HL-60 (cell line): Measurements from ENCODE around the gene CD276.

ENCODE experiments used
- DNase-seq, 2 experiments: peaks; one replicate each; pipeline ENCODE4 v3.0.0-alpha.2; 2010 to 2020; ENCODE audit warnings: low read depth in 1 of 2, low spot score in 1 of 2
- H3K27ac ChIP-seq: fragments of 250-450 bp; sonication (Bioruptor Pico); replicated peaks from 2 replicates; pipeline ENCODE4 v1.5.1; 2020; ENCODE audit warnings: mild to moderate bottlenecking, moderate library complexity
- H3K27me3 ChIP-seq: fragments of 250-450 bp; sonication (Bioruptor Pico); 2 replicates; pipeline ENCODE4 v1.5.1; 2021; ENCODE audit warnings: mild to moderate bottlenecking, moderate library complexity; ENCODE audit not compliant: insufficient read depth, poor library complexity, severe bottlenecking
- H3K4me3 ChIP-seq: replicated peaks from 2 replicates; pipeline ENCODE4 v1.5.1; 2011; ENCODE audit warnings: mild to moderate bottlenecking, control low read depth, low read length; ENCODE audit not compliant: insufficient read depth
- CTCF ChIP-seq: IDR thresholded peaks from one replicate; pipeline ENCODE4 v1.5.1; 2011; ENCODE audit warnings: low read length, control low read depth, inconsistent platforms; ENCODE audit not compliant: insufficient read depth
- GABPA ChIP-seq: IDR thresholded peaks from 2 replicates; pipeline ENCODE4 v1.6.1; 2012; ENCODE audit warnings: low read depth
- POLR2AphosphoS5 ChIP-seq: IDR thresholded peaks from 2 replicates; pipeline ENCODE4 v1.6.1; 2012; ENCODE audit warnings: low read depth
- REST ChIP-seq: IDR thresholded peaks from 2 replicates; pipeline ENCODE4 v1.6.1; 2012; ENCODE audit warnings: low read depth; ENCODE audit not compliant: insufficient replicate concordance
- SPI1 ChIP-seq: IDR thresholded peaks from 2 replicates; pipeline ENCODE4 v1.6.1; 2012; ENCODE audit warnings: low read depth, mild to moderate bottlenecking, borderline replicate concordance

CD276 gene

GRCh38 chr15:73658645-73659044, 25.5 kb upstream of the CD276 start:
- no peak overlapping the region for H3K4me3 ChIP-seq
- no peak for DNase-seq
- H3K27ac ChIP-seq, result no peak overlapping the region
- TF ChIP-seq POLR2AphosphoS5, result no peak
- no peak for TF ChIP-seq GABPA
- H3K27me3 ChIP-seq, result no peaks in the 10 kb centered on the region

GRCh38 chr15:73660455-73660854, 23.7 kb upstream of the CD276 start:
- Histone ChIP-seq H3K27me3 (no peaks in the 10 kb centered on the region), H3K4me3 (no peak overlapping the region), H3K27ac (no peak overlapping the region)
- no peak for TF ChIP-seq POLR2AphosphoS5
- TF ChIP-seq CTCF, result no peak
- no peak for TF ChIP-seq SPI1
- TF ChIP-seq GABPA, result no peak
- TF ChIP-seq REST, result no peak
- no peak for DNase-seq

DNA sequence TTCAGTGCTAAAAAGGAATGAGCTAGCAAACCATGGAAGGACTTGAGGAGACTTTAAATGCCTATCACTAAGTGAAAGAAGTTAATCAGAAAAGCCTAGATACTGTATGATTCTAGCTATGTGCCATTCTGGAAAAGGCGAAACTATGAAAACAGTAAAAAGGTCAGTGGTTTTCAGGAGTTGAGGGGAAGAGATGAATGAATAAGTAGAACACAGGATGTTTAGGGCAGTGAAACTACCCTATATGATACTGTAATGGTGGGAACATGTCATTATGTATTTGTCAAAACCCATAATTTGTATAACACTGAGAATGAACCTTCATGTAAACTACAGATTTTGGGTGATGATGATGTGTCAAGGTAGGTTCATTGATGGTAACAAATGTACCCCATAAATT, 9.6 kb upstream of the CD276 start:
- peaks cover 10% of the 10 kb centered on the region for H3K27me3 ChIP-seq
- H3K27ac ChIP-seq, result no peak overlapping the region
- no peak overlapping the region for H3K4me3 ChIP-seq
- DNase-seq, result no peak
- TF ChIP-seq CTCF, result no peak
- TF ChIP-seq POLR2AphosphoS5, result no peak
- TF ChIP-seq GABPA, result no peak

GRCh38 chr15:73677146-73677607, 7.0 kb upstream of the CD276 start:
- DNase-seq, result peak in 1 of 2 experiments; percentile 30
- no peak overlapping the region for H3K27ac ChIP-seq
- H3K4me3 ChIP-seq, result no peak overlapping the region
- H3K27me3 ChIP-seq, result peaks cover 10% of the 10 kb centered on the region
- no peak for TF ChIP-seq REST
- TF ChIP-seq CTCF, result peak; percentile 64
- no peak for TF ChIP-seq GABPA
